H9 (cell line): ENCODE data around the gene FKTN. TPM values are rescaled to one million over a fixed set of nuclear protein-coding genes. Genes with fewer than 3 reads are reported as not detected.
A peak's percentile ranks its signal among the peaks of the same experiment; 100 is the strongest.
"Not testable (repeated sequence)": the region's sequence is repeated elsewhere in the genome, so short reads cannot be mapped to it uniquely, and the experiment has no call there.

Source experiments
- DNase-seq: peaks from one replicate; pipeline ENCODE4 v3.0.0-alpha.2; 2017
- H2AFZ ChIP-seq: one replicate; pipeline ENCODE4 v1.6.1; 2013; ENCODE audit warnings: mild to moderate bottlenecking, low read length, control low read depth, moderate library complexity
- H2AK5ac ChIP-seq: 2 replicates; pipeline ENCODE4 v1.6.1; 2013; ENCODE audit warnings: low read length, control low read depth, mixed read lengths; ENCODE audit not compliant: insufficient read length
- H2BK120ac ChIP-seq: one replicate; pipeline ENCODE4 v1.6.1; 2013; ENCODE audit warnings: low read depth, mild to moderate bottlenecking, low read length, control low read depth, inconsistent platforms; ENCODE audit not compliant: poor library complexity, severe bottlenecking
- H2BK12ac ChIP-seq: 2 replicates; pipeline ENCODE4 v1.6.1; 2013; ENCODE audit warnings: low read length, control low read depth, mixed read lengths, low read depth; ENCODE audit not compliant: insufficient read length
- H2BK15ac ChIP-seq: 2 replicates; pipeline ENCODE4 v1.6.1; 2013; ENCODE audit warnings: low read depth, low read length, control low read depth
- H2BK20ac ChIP-seq: one replicate; pipeline ENCODE4 v1.6.1; 2013; ENCODE audit warnings: low read depth, mild to moderate bottlenecking, low read length, control low read depth, inconsistent platforms; ENCODE audit not compliant: poor library complexity, severe bottlenecking
- H2BK5ac ChIP-seq: 2 replicates; pipeline ENCODE4 v1.6.1; 2013; ENCODE audit warnings: low read length, control low read depth, mixed read lengths; ENCODE audit not compliant: insufficient read length
- H3K14ac ChIP-seq: 2 replicates; pipeline ENCODE4 v1.6.1; 2013; ENCODE audit warnings: low read length, control low read depth; ENCODE audit not compliant: insufficient read depth
- H3K18ac ChIP-seq: 2 replicates; pipeline ENCODE4 v1.6.1; 2013; ENCODE audit warnings: low read depth, mild to moderate bottlenecking, mixed read lengths, low read length, control low read depth; ENCODE audit not compliant: insufficient read length
- H3K23ac ChIP-seq: 2 replicates; pipeline ENCODE4 v1.6.1; 2013; ENCODE audit warnings: low read length, control low read depth, mixed read lengths, low read depth; ENCODE audit not compliant: insufficient read length
- H3K23me2 ChIP-seq: 2 replicates; pipeline ENCODE4 v1.6.1; 2013; ENCODE audit warnings: low read depth, mild to moderate bottlenecking, mixed read lengths, low read length, control low read depth; ENCODE audit not compliant: insufficient read length, poor library complexity, severe bottlenecking
- H3K27ac ChIP-seq: 2 replicates; pipeline ENCODE4 v1.5.1; 2013; ENCODE audit warnings: low read length, control low read depth, mixed read lengths, low read depth; ENCODE audit not compliant: insufficient read length
- H3K27me3 ChIP-seq: 2 replicates; pipeline ENCODE4 v1.6.1; 2013; ENCODE audit warnings: low read length, control low read depth, inconsistent platforms; ENCODE audit not compliant: insufficient read depth
- H3K4ac ChIP-seq: 2 replicates; pipeline ENCODE4 v1.6.1; 2013; ENCODE audit warnings: low read depth, mild to moderate bottlenecking, control low read depth, inconsistent platforms, low read length, moderate library complexity
- H3K4me1 ChIP-seq: 2 replicates; pipeline ENCODE4 v1.6.1; 2013; ENCODE audit warnings: low read length, control low read depth, inconsistent platforms; ENCODE audit not compliant: insufficient read depth
- H3K4me2 ChIP-seq: 2 replicates; pipeline ENCODE4 v1.6.1; 2013; ENCODE audit warnings: low read length, control low read depth, mixed read lengths; ENCODE audit not compliant: insufficient read length, insufficient read depth
- H3K56ac ChIP-seq: 2 replicates; pipeline ENCODE4 v1.6.1; 2013; ENCODE audit warnings: low read depth, mild to moderate bottlenecking, mixed read lengths, low read length, control low read depth; ENCODE audit not compliant: insufficient read length
- H3K79me1 ChIP-seq: 2 replicates; pipeline ENCODE4 v1.6.1; 2013; ENCODE audit warnings: low read depth, mild to moderate bottlenecking, moderate library complexity, low read length, control low read depth, inconsistent platforms; ENCODE audit not compliant: insufficient read depth, poor library complexity, severe bottlenecking
- H3K79me2 ChIP-seq: 2 replicates; pipeline ENCODE4 v1.6.1; 2013; ENCODE audit warnings: low read length, control low read depth, inconsistent platforms; ENCODE audit not compliant: insufficient read depth
- H3K9ac ChIP-seq: 2 replicates; pipeline ENCODE4 v1.6.1; 2013; ENCODE audit warnings: low read length, control low read depth, mixed read lengths; ENCODE audit not compliant: insufficient read length; ENCODE audit errors: extremely low read depth
- H3K9me3 ChIP-seq: one replicate; pipeline ENCODE4 v1.6.1; 2013; ENCODE audit warnings: low read depth, low read length, inconsistent platforms; ENCODE audit not compliant: control insufficient read depth
- H3T11ph ChIP-seq: one replicate; pipeline ENCODE4 v1.6.1; 2013; ENCODE audit warnings: mild to moderate bottlenecking, low read length, control low read depth, inconsistent platforms
- H4K20me1 ChIP-seq: one replicate; pipeline ENCODE4 v1.6.1; 2013; ENCODE audit not compliant: control insufficient read depth, insufficient read length, insufficient read depth
- H4K5ac ChIP-seq: 2 replicates; pipeline ENCODE4 v1.6.1; 2013; ENCODE audit warnings: low read depth, mild to moderate bottlenecking, mixed read lengths, low read length, control low read depth; ENCODE audit not compliant: insufficient read length
- H4K8ac ChIP-seq: replicated peaks from 2 replicates; pipeline ENCODE4 v1.6.1; 2013; ENCODE audit warnings: low read length, control low read depth, mixed read lengths, low read depth; ENCODE audit not compliant: insufficient read length
- H4K91ac ChIP-seq: 2 replicates; pipeline ENCODE4 v1.6.1; 2013; ENCODE audit warnings: low read depth, mild to moderate bottlenecking, moderate library complexity, mixed read lengths, low read length, control low read depth; ENCODE audit not compliant: insufficient read length
- H3K27ac Mint-ChIP-seq, 3 experiments: 2 replicates in 2 of 3; 3 replicates in 1 of 3; pipeline ENCODE4 v1.8.0; 2020 to 2021; ENCODE audit warnings: mixed read lengths in 3 of 3, mild to moderate bottlenecking in 1 of 3, moderate library complexity in 1 of 3
- H3K27me3 Mint-ChIP-seq: 2 replicates; pipeline ENCODE4 v1.8.0; 2021; ENCODE audit warnings: low read depth, mild to moderate bottlenecking, moderate library complexity, mixed read lengths
- H3K36me3 Mint-ChIP-seq, 3 experiments: 2 replicates in 2 of 3; 3 replicates in 1 of 3; pipeline ENCODE4 v1.8.0; 2020 to 2021; ENCODE audit warnings: low read depth in 3 of 3, mixed read lengths in 3 of 3; ENCODE audit not compliant: insufficient read depth in 1 of 3
- H3K4me1 Mint-ChIP-seq, 2 experiments: 2 replicates each; pipeline ENCODE4 v1.8.0; 2020; ENCODE audit warnings: mixed read lengths in 2 of 2
- H3K4me3 Mint-ChIP-seq, 2 experiments: 2 replicates in 1 of 2; 3 replicates in 1 of 2; pipeline ENCODE4 v1.8.0; 2020 to 2021; ENCODE audit warnings: mild to moderate bottlenecking in 2 of 2, mixed read lengths in 2 of 2, moderate library complexity in 1 of 2
- H3K9me3 Mint-ChIP-seq, 2 experiments: 2 replicates in 1 of 2; 3 replicates in 1 of 2; pipeline ENCODE4 v1.8.0; 2020; ENCODE audit warnings: mild to moderate bottlenecking in 2 of 2, mixed read lengths in 2 of 2, moderate library complexity in 1 of 2
- WGBS: extraction: QIAGEN DNeasy Blood & Tissue Kit; methylation state at CpG from one replicate; pipeline ENCODE4 v1.1.7; 2013; ENCODE audit warnings: missing lambda C conversion rate, low lambda C conversion rate, mixed read lengths; ENCODE audit not compliant: insufficient read length; ENCODE audit errors: extremely low coverage; 5-methylcytosine and 5-hydroxymethylcytosine counted together
- total RNA-seq: library from RNA; stranded (reverse); gene quantifications from 2 replicates; pipeline ENCODE4 v1.2.1, GENCODE V29; 2021

Gene FKTN
- total RNA-seq, 1 experiment from 2014 or later: 14.3 TPM

- H2AK5ac ChIP-seq, H4K20me1 ChIP-seq, H3K4me1 Mint-ChIP-seq, H3K79me1 ChIP-seq, H3K27ac ChIP-seq, H4K8ac ChIP-seq, H4K5ac ChIP-seq, H3K9me3 ChIP-seq, H3K23me2 ChIP-seq, H3K23ac ChIP-seq, H2BK20ac ChIP-seq, H3K9me3 Mint-ChIP-seq, H2BK15ac ChIP-seq, H2BK12ac ChIP-seq, H3K4ac ChIP-seq, H4K91ac ChIP-seq, H3K27me3 ChIP-seq, H3K4me1 ChIP-seq, H2AFZ ChIP-seq, H2BK5ac ChIP-seq, H3K79me2 ChIP-seq, H3K56ac ChIP-seq, H3T11ph ChIP-seq, H3K27me3 Mint-ChIP-seq, H2BK120ac ChIP-seq: not testable (repeated sequence)
- DNase-seq: peak; percentile 52
- peaks cover 9 to 12% (median 10%) of the 10 kb centered on the region in 3 experiments for H3K36me3 Mint-ChIP-seq
- WGBS: no CpG with 5 or more reads among the region's 16 CpGs
- H3K27ac Mint-ChIP-seq: peak overlapping the region; percentile 70 to 96 (median 94); a peak in 4 of 7 replicates
- H3K4me3 Mint-ChIP-seq: peak overlapping the region; percentile 67 to 72
- Histone ChIP-seq H3K4me2 (peak overlapping the region; percentile 33), H3K14ac (peak overlapping the region; percentile 87; the same call in 1 of the 2 replicates), H3K9ac (peak overlapping the region; percentile 76), H3K18ac (peak overlapping the region; percentile 82)
Observed at GRCh38 chr9:105581550-105581949, 23.6 kb downstream of the FKTN start.
